GM12878 (cell line): Measurements from ENCODE around the gene OTOGL. TPM values are rescaled to one million over a fixed set of nuclear protein-coding genes. Genes with fewer than 3 reads are reported as not detected.

Experiments used
- ATAC-seq: fragments of 200-7000 bp; cut with Tn5 transposase; 3 replicates; pipeline ENCODE4 v1.9.1; 2020; ENCODE audit warnings: mild to moderate bottlenecking, moderate library complexity
- BruUV-seq: library from RNA; stranded (reverse); fragments of 400-500 nt; replicated peaks from 2 replicates; lab custom pipeline; 2021; lab: Mats Ljungman, UMichigan
- CTCF ChIA-PET: fragments of 300-600 bp; sonication (Branson Sonifier 250); formaldehyde crosslinking; extraction: SDS; loops from one replicate; lab custom pipeline; 2021; ENCODE audit warnings: inconsistent platforms; lab: Yijun Ruan, JAX
- POLR2A ChIA-PET: fragments of 350-600 bp; formaldehyde crosslinking; extraction: SDS; loops from one replicate; lab custom pipeline; 2021; ENCODE audit warnings: inconsistent platforms; lab: Charles Lee
- RAD21 ChIA-PET: fragments of 300-600 bp; sonication (Branson Sonifier 250); formaldehyde crosslinking; loops from one replicate; lab custom pipeline; 2023; ENCODE audit warnings: antibody characterized with exemption; ENCODE audit not compliant: unreplicated experiment; lab: Charles Lee
- SMC1A ChIA-PET: fragments of 300-600 bp; sonication (Branson Sonifier 250); formaldehyde crosslinking; loops from one replicate; lab custom pipeline; 2023; ENCODE audit not compliant: unreplicated experiment, uncharacterized antibody; lab: Charles Lee
- DNase-seq: peaks from one replicate; pipeline ENCODE4 v3.0.0-alpha.2; 2011; ENCODE audit warnings: low read depth, low spot score
- FAIRE-seq: peaks from 3 replicates; lab custom pipeline; 2011; peaks lifted over from hg19 to GRCh38; lab: Jason Lieb, UNC
- H2AFZ ChIP-seq: 2 replicates; pipeline ENCODE4 v1.6.0; 2011; ENCODE audit warnings: low read depth, low read length, control low read depth; ENCODE audit not compliant: control insufficient read depth
- H3K27ac ChIP-seq: 2 replicates; pipeline ENCODE4 v1.5.1; 2011; ENCODE audit warnings: control low read depth; ENCODE audit not compliant: control insufficient read depth, insufficient read depth
- H3K27me3 ChIP-seq, 2 experiments: replicated peaks in 1 of 2; 2 replicates each; pipeline versions ENCODE4 v1.6.0 to v1.6.1; 2011; ENCODE audit warnings: low read length in 1 of 2; ENCODE audit not compliant: control insufficient read depth in 2 of 2, insufficient read depth in 2 of 2
- H3K36me3 ChIP-seq, 2 experiments: 2 replicates each; pipeline ENCODE4 v1.5.1; 2011; ENCODE audit warnings: low read length in 1 of 2; ENCODE audit not compliant: control insufficient read depth in 2 of 2, insufficient read depth in 2 of 2
- H3K4me1 ChIP-seq: 2 replicates; pipeline ENCODE4 v1.6.1; 2011; ENCODE audit warnings: mild to moderate bottlenecking, low read length, moderate library complexity, mixed read lengths; ENCODE audit not compliant: control insufficient read depth, insufficient read depth
- H3K4me2 ChIP-seq: 2 replicates; pipeline ENCODE4 v1.6.0; 2011; ENCODE audit warnings: control low read depth; ENCODE audit not compliant: control insufficient read depth, insufficient read depth
- H3K4me3 ChIP-seq: fragments of 200-600 bp; sonication (generic); 2 replicates; pipeline ENCODE4 v1.5.1; 2016
- H3K79me2 ChIP-seq: 2 replicates; pipeline ENCODE4 v1.6.0; 2011; ENCODE audit warnings: low read length; ENCODE audit not compliant: control insufficient read depth, insufficient read depth
- H3K9ac ChIP-seq: 2 replicates; pipeline ENCODE4 v1.8.0; 2011; ENCODE audit warnings: low read length, control low read depth, mixed read lengths; ENCODE audit not compliant: control insufficient read depth, insufficient read depth
- H3K9me3 ChIP-seq: replicated peaks from 3 replicates; pipeline ENCODE4 v1.5.1; 2011; ENCODE audit warnings: mild to moderate bottlenecking, low read length; ENCODE audit not compliant: control insufficient read depth, insufficient read depth
- H4K20me1 ChIP-seq: 2 replicates; pipeline ENCODE4 v1.6.0; 2011; ENCODE audit not compliant: control insufficient read depth, insufficient read depth
- ATF2 ChIP-seq: IDR thresholded peaks from 2 replicates; pipeline ENCODE4 v1.6.1; 2012; ENCODE audit warnings: low read length, inconsistent platforms
- ATF3 ChIP-seq: IDR thresholded peaks from 2 replicates; pipeline ENCODE4 v1.6.1; 2011; ENCODE audit warnings: low read depth, mild to moderate bottlenecking, low read length, moderate library complexity, borderline replicate concordance; ENCODE audit errors: extremely low read depth
- ATF7 ChIP-seq: fragments of 450-650 bp; IDR thresholded peaks from 2 replicates; pipeline ENCODE4 v1.6.1; 2016; ENCODE audit warnings: low read depth, mild to moderate bottlenecking
- EED ChIP-seq: sonication (generic); IDR thresholded peaks from 2 replicates; pipeline ENCODE4 v1.6.1; 2016; ENCODE audit warnings: antibody characterized with exemption, low read depth
- EGR1 ChIP-seq, 2 experiments: IDR thresholded peaks; 1 replicate in 1 of 2; 2 replicates in 1 of 2; pipeline ENCODE4 v1.6.1; 2011 to 2012; ENCODE audit warnings: low read depth in 2 of 2, low read length in 2 of 2, borderline replicate concordance in 1 of 2, mild to moderate bottlenecking in 1 of 2, moderate library complexity in 1 of 2
- IKZF1 ChIP-seq: fragments of 450-650 bp; conservative IDR thresholded peaks from 2 replicates; pipeline ENCODE4 v1.6.1; 2017; ENCODE audit warnings: antibody characterized with exemption, mild to moderate bottlenecking
- IKZF2 ChIP-seq, 2 experiments: fragments of 450-650 bp; IDR thresholded peaks; 2 replicates each; pipeline ENCODE4 v1.6.1; 2017; ENCODE audit warnings: mild to moderate bottlenecking in 2 of 2, moderate library complexity in 2 of 2
- MEF2A ChIP-seq: IDR thresholded peaks from 2 replicates; pipeline ENCODE4 v1.6.1; 2011; ENCODE audit warnings: low read depth, mild to moderate bottlenecking, low read length, moderate library complexity; ENCODE audit not compliant: insufficient read depth
- MTA2 ChIP-seq: fragments of 450-650 bp; IDR thresholded peaks from 2 replicates; pipeline ENCODE4 v1.6.1; 2016; ENCODE audit warnings: low read depth, mild to moderate bottlenecking, moderate library complexity
- MTA3 ChIP-seq: IDR thresholded peaks from 2 replicates; pipeline ENCODE4 v1.6.1; 2012; ENCODE audit warnings: low read length, inconsistent platforms, borderline replicate concordance
- PAX8 ChIP-seq: fragments of 450-650 bp; IDR thresholded peaks from 2 replicates; pipeline ENCODE4 v1.6.1; 2017; ENCODE audit warnings: mild to moderate bottlenecking, moderate library complexity
- SUPT20H ChIP-seq: IDR thresholded peaks from 2 replicates; pipeline ENCODE4 v1.6.1; 2011; ENCODE audit warnings: low read depth, mild to moderate bottlenecking, low read length, moderate library complexity, borderline replicate concordance; ENCODE audit not compliant: control insufficient read depth
- ZBTB4 ChIP-seq: fragments of 450-650 bp; formaldehyde crosslinking; IDR thresholded peaks from 2 replicates; pipeline ENCODE4 v1.4.0; 2022; ENCODE audit warnings: mild to moderate bottlenecking, moderate library complexity
- WGBS: methylation state at CpG from one replicate; pipeline ENCODE4 v1.1.6; 2016; ENCODE audit warnings: low lambda C conversion rate; ENCODE audit not compliant: insufficient replicate concordance, insufficient coverage; ENCODE audit errors: missing lambda C conversion rate; 5-methylcytosine and 5-hydroxymethylcytosine counted together
- in situ Hi-C: fragments of 300-500 bp; cut with MboI; formaldehyde crosslinking; loops from 9 replicates; pipeline ENCODE4 v1.14.3; 2018; ENCODE audit warnings: mixed read lengths
- intact Hi-C: fragments of 100-400 bp; cut with micrococcal nuclease; formaldehyde crosslinking; loops from one replicate; pipeline ENCODE4 v1.14.2; 2022; ENCODE audit not compliant: unreplicated experiment
- polyA plus RNA-seq, 11 experiments: library from polyadenylated mRNA; depleted of rRNA in 4 of 11; unstranded in 6 of 11; stranded (reverse) in 5 of 11; fragments of >200 nt; fragmentation: Nextera tagmentation in 4 of 11; fragmentation: Illumina TruSeq in 1 of 11; extraction: Ambion mirVana in 4 of 11; extraction: Trizol in 1 of 11; gene quantifications; 1 replicate in 1 of 11; 2 replicates in 10 of 11; pipeline versions ENCODE4 v1.2.1 to v1.2.3, GENCODE V29; 2011 to 2016; ENCODE audit warnings: inconsistent platforms in 2 of 11, missing spikeins in 2 of 11, low read depth in 1 of 11
- total RNA-seq, 4 experiments: library from RNA; depleted of rRNA in 3 of 4; stranded (reverse); fragments of >200 nt in 3 of 4; fragmentation: Illumina TruSeq in 1 of 4; extraction: Trizol in 1 of 4; gene quantifications; 2 replicates each; pipeline versions ENCODE4 v1.2.1 to v1.2.3, GENCODE V29; 2013 to 2021
- TF ChIP-seq, protein P1 (sequence below): fragments of 450-650 bp; IDR thresholded peaks from 2 replicates; pipeline ENCODE4 v1.6.1; 2018; ENCODE audit warnings: borderline replicate concordance, mild to moderate bottlenecking; ENCODE audit not compliant: partially characterized antibody

Gene OTOGL
- total and polyA plus RNA-seq, 10 of the 15 experiments (the other 5 are each of a cell fraction or from before 2014, with no cell fraction given) = 0.04 to 3.7 (median 0.27) TPM

- TF ChIP-seq ATF3 (no peak), PAX8 (no peak)
- TF ChIP-seq, protein P1, sequence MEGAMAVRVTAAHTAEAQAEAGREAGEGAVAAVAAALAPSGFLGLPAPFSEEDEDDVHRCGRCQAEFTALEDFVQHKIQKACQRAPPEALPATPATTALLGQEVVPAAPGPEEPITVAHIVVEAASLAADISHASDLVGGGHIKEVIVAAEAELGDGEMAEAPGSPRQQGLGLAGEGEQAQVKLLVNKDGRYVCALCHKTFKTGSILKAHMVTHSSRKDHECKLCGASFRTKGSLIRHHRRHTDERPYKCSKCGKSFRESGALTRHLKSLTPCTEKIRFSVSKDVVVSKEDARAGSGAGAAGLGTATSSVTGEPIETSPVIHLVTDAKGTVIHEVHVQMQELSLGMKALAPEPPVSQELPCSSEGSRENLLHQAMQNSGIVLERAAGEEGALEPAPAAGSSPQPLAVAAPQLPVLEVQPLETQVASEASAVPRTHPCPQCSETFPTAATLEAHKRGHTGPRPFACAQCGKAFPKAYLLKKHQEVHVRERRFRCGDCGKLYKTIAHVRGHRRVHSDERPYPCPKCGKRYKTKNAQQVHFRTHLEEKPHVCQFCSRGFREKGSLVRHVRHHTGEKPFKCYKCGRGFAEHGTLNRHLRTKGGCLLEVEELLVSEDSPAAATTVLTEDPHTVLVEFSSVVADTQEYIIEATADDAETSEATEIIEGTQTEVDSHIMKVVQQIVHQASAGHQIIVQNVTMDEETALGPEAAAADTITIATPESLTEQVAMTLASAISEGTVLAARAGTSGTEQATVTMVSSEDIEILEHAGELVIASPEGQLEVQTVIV = no peak
Observed at GRCh38 chr12:80176706-80177105, 77.4 kb downstream of the OTOGL start (continued).

- peak; percentile 30 for DNase-seq
- FAIRE-seq = peak; percentile 80
- Histone ChIP-seq H2AFZ (no peak overlapping the region), H3K27ac (no peak overlapping the region), H3K79me2 (no peaks in the 10 kb centered on the region), H3K4me3 (peak overlapping the region; percentile 7; the same call in 1 of the 2 replicates), H3K27me3 (no peaks in the 10 kb centered on the region), H4K20me1 (no peaks in the 10 kb centered on the region), H3K4me1 (peaks cover 17% of the 10 kb centered on the region), H3K9ac (no peak overlapping the region), H3K4me2 (peak overlapping the region; percentile 49), H3K36me3 (no peaks in the 10 kb centered on the region), H3K9me3 (no peaks in the 10 kb centered on the region)
- intact Hi-C loops (loop anchor here (5.0 kb wide), 1 partner anchor 182 kb away; no protein-coding TSS in a partner anchor), in situ Hi-C loops (no loop called here)
- WGBS = 0% methylated on average over 3 of the region's 3 CpGs
- ChIA-PET POLR2A (no interaction called here), SMC1A (interaction anchor here (1.0 to 2.0 kb wide), 2 partner anchors 10 to 293 kb away, joined by 3 to 10 read pairs; no protein-coding TSS in a partner anchor), RAD21 (interaction anchor here (0.6 to 1.0 kb wide), 4 partner anchors 22 to 293 kb away, joined by 3 read pairs; no protein-coding TSS in a partner anchor), CTCF (interaction anchor here (1.2 to 2.4 kb wide), 3 partner anchors 9 to 293 kb away, joined by 3 to 12 read pairs (median 5); no protein-coding TSS in a partner anchor)
- BruUV-seq = no TSS peak
- peak; percentile 93 for ATAC-seq
- TF ChIP-seq MTA2 (peak; percentile 43; the same call in 1 of the 2 replicates), EGR1 (IDR thresholded peaks at IDR 0.05; ENCODE audit: borderline replicate concordance in 1 of 2, low read depth in 2 of 2, low read length in 2 of 2) (0 out of 3 replicates have a peak, but pooled peaks of 1 of the 2 experiments have one; percentile 4), ZBTB4 (CRISPR knock-in tag) (no peak), IKZF2 (IDR thresholded peaks at IDR 0.05) (peak; percentile 35 to 62; a peak in 3 of 4 replicates), MEF2A (peak; percentile 67), MTA3 (0 out of 2 replicates have a peak, but pooled peaks have one; percentile 35), IKZF1 (0 out of 2 replicates have a peak, but pooled peaks have one; percentile 17), EED (peak; percentile 60), SUPT20H (no peak), ATF2 (peak; percentile 40; the same call in 1 of the 2 replicates), ATF7 (0 out of 2 replicates have a peak, but pooled peaks have one; percentile 11)
Observed at GRCh38 chr12:80178846-80179245, 79.5 kb downstream of the OTOGL start.
